Epithelial cell of esophagus (primary cell): Measurements from ENCODE around the gene TMEM150B.

Experiments used
- DNase-seq: peaks from one replicate; pipeline ENCODE4 v3.0.0; 2010; ENCODE audit warnings: low read depth
- H3K4me3 ChIP-seq: 2 replicates; pipeline ENCODE4 v1.5.1; 2011; ENCODE audit warnings: mild to moderate bottlenecking, low read length, control low read depth
- TF ChIP-seq, protein P1 (sequence below): IDR thresholded peaks from 2 replicates; pipeline ENCODE4 v1.5.1; 2011; ENCODE audit warnings: low read depth, mild to moderate bottlenecking, low read length, control low read depth, inconsistent platforms; ENCODE audit not compliant: insufficient read depth; ENCODE audit errors: missing control alignments

TMEM150B gene

GRCh38 chr19:55362990-55363716 lies 38.0 kb upstream of the TMEM150B start, which contains the start of gene GARIN5B:
Gene GARIN5B (minus strand): TSS chr19:55363260. CDS start chr19:55363066, 194 bp downstream.
- DNase-seq, result no peak
- no peak within 1 kb of the TSS for H3K4me3 ChIP-seq
- TF ChIP-seq, protein P1, sequence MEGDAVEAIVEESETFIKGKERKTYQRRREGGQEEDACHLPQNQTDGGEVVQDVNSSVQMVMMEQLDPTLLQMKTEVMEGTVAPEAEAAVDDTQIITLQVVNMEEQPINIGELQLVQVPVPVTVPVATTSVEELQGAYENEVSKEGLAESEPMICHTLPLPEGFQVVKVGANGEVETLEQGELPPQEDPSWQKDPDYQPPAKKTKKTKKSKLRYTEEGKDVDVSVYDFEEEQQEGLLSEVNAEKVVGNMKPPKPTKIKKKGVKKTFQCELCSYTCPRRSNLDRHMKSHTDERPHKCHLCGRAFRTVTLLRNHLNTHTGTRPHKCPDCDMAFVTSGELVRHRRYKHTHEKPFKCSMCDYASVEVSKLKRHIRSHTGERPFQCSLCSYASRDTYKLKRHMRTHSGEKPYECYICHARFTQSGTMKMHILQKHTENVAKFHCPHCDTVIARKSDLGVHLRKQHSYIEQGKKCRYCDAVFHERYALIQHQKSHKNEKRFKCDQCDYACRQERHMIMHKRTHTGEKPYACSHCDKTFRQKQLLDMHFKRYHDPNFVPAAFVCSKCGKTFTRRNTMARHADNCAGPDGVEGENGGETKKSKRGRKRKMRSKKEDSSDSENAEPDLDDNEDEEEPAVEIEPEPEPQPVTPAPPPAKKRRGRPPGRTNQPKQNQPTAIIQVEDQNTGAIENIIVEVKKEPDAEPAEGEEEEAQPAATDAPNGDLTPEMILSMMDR, result no peak

- TF ChIP-seq, protein P1, result no peak
- no peak for DNase-seq
- H3K4me3 ChIP-seq, result no peak overlapping the region
Observed at GRCh38 chr19:55362174-55362989, 37.2 kb upstream of the TMEM150B start.

DNA sequence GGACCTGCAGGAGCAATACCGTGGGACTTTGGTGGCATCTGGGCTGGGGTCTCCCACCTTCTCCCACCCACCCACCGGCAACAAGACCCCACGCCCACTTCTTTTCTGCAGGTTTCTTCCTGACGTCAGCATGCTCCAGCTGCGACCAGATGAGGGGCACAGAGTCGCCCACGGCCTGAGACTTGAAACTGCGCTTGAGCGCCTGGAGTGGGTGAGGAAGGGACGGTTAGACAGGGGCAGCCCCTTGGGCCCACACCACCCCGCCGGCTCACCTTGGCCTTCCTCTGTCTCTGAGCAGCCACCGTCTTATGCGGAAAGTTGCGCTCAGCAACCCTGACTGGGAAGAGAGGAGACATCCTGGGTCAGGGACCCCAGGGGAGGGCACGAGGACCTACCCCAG lies 35.8 kb upstream of the TMEM150B start:
- DNase-seq, result no peak
- TF ChIP-seq, protein P1, result no peak
- H3K4me3 ChIP-seq, result no peak overlapping the region

DNA sequence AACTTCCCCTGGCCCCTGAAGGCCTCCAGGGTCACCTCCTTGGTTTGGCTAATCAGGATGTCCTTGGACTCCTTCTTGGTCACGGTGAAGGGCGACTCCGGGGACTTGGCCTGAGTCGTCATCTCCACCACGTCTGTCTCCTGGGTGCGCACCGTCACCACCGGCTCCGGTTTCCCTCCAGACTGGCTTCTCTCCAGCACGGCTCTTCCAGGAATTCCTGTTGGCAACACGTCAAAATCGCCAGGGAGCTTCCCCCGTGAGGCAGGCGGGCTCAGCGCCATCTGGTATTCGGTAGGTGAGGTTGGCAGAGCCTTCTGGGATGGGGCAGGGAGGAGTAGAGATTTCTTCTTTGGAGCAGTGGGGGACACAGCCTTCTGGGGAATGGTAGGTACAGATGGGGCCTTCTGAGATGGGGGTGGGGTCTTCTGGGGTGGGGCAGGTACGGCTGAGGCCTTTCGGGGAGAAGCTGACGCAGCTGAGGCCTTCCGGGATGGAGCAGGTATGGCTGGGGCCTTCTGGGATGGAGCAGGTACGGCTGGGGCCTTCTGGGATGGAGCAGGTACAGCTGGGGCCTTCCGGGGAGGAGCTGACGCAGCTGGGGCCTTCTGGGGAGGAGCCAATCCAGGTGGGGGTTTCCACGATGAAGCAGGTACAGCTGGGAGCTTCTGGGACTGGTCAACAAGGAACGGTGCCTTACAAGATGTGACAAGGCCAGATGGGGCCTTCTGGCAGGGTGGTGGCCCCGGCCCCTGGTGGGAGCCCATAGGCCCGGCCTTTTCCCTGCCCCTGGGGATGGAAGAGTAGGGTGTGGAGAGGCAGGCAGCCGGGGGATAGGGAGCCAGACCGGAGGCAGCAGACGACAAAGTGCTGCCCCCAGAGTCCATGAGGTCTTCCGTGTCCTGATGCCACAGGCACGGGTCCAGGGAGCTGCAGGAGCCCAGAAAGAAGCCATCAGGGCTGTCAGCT lies 34.1 kb upstream of the TMEM150B start:
- peak; percentile 62 for DNase-seq
- TF ChIP-seq, protein P1, result no peak

GRCh38 chr19:55358493-55358892 lies 33.4 kb upstream of the TMEM150B start:
- no peak for DNase-seq
- TF ChIP-seq, protein P1, result no peak
- H3K4me3 ChIP-seq, result no peak overlapping the region

More for the DNA sequence above, 34.1 kb upstream of the TMEM150B start:
- H3K4me3 ChIP-seq, result no peak overlapping the region

- TF ChIP-seq, protein P1, result no peak
- DNase-seq, result peak; percentile 86
- no peak overlapping the region for H3K4me3 ChIP-seq
Observed at GRCh38 chr19:55355213-55355821, 30.2 kb upstream of the TMEM150B start.
